ENCODE data around the gene RAPGEF5.

Gene RAPGEF5

GRCh38 chr7:22307816-22308215 is 49.1 kb downstream of the RAPGEF5 start:
- no peak overlapping the region for H3K27ac ChIP-seq
- TF ChIP-seq ZFX (IDR thresholded peaks at IDR 0.05; ENCODE audit: borderline replicate concordance) (no peak), CTCF (IDR thresholded peaks at IDR 0.05) (no peak)

- TF ChIP-seq CTCF (IDR thresholded peaks at IDR 0.05) (no peak), ZFX (IDR thresholded peaks at IDR 0.05; ENCODE audit: borderline replicate concordance) (no peak)
- no peak overlapping the region for H3K27ac ChIP-seq
These were observed 51.2 kb downstream of the RAPGEF5 start for GRCh38 chr7:22305706-22306105.

DNA sequence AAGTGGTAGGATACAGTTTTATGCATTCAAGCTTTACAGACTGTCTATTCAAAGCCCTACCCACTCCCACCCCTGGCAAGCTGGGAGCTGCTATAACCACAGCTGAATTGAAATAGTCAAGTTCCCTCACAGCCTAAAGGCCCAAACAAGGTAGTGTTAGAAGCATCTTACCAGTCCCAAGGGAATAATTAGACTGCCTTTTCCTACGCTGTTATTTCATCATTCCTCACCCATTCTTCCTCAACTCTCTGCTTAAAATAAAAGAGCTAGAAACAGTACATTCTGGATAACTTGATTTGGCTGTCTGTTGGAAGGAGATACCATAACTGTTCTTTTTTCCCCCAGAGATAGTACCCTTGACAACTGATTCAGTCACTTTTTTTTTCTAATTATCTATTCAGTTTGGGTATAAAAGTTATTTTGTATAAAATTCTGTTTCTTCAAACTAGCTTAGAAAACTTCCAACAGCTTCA is 54.0 kb downstream of the RAPGEF5 start:
- no peak overlapping the region for H3K27ac ChIP-seq

DNA sequence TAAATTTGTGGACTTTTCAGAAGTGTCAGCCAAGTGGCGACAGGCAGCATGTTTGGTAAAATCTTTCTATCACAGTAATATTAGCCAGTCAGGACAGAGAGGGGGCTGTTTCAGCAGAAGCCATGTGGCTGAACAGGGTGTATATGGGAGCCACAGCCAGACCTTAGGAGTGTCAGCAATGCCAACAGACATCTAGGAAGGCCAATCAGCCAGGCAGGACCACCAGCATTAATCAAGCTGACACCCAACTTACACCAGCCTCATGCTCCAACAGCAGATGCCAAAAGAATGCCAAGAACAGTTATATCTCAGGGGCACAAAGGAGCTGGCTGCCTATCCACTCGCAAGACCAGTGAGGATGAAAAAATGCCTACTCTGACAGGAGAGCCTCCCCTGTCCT is 54.8 kb downstream of the RAPGEF5 start:
- TF ChIP-seq ZFX (IDR thresholded peaks at IDR 0.05; ENCODE audit: borderline replicate concordance) (no peak), CTCF (IDR thresholded peaks at IDR 0.05) (no peak)
- no peak overlapping the region for H3K27ac ChIP-seq

More for the DNA sequence above, 54.0 kb downstream of the RAPGEF5 start:
- TF ChIP-seq ZFX (IDR thresholded peaks at IDR 0.05; ENCODE audit: borderline replicate concordance) (no peak), CTCF (IDR thresholded peaks at IDR 0.05) (no peak)

DNA sequence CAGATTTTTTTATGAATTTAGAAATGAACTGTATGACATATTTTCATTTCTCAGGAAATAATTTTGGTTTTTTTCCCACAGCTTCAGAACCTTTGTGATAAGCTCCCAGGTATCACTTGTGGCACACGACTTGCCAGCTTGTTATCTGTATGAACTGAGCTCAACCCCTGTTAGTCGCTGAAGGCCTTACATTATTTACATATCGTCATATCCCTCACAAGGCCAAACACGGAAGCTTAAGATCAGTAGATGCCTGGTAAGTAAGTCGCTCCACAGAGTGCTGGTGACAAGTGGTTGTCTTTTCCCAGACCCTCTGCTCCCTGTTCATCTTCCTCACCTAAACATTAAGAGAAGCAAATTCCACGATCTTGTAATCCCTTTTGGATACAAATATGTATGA is 55.2 kb downstream of the RAPGEF5 start:
- no peak for TF ChIP-seq ZFX (IDR thresholded peaks at IDR 0.05; ENCODE audit: borderline replicate concordance)
- no peak for TF ChIP-seq CTCF (IDR thresholded peaks at IDR 0.05)
- no peak overlapping the region for H3K27ac ChIP-seq

DNA sequence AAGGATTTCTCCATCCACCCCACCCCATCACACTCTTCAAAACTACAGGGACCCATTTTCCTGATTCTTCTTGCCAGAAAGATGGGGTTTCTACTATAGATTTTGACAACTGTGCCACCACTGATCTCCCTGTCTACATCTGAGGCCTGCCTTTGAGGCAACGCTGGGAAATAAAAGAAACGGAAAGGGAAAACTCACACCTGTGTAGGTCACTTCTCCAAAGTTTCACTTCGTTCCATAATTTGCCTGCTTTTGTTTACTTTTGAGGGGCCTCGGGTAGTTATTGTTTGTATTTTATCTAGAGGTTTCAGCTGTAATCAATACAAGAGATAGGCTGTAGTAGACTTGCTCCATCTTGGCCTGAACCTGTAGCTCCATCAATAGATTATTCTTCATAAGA is 56.1 kb downstream of the RAPGEF5 start:
- H3K27ac ChIP-seq: no peak overlapping the region
- TF ChIP-seq CTCF (IDR thresholded peaks at IDR 0.05) (no peak), ZFX (IDR thresholded peaks at IDR 0.05; ENCODE audit: borderline replicate concordance) (no peak)

GRCh38 chr7:22296916-22297315 is 60.0 kb downstream of the RAPGEF5 start:
- TF ChIP-seq CTCF (IDR thresholded peaks at IDR 0.05) (no peak), ZFX (IDR thresholded peaks at IDR 0.05; ENCODE audit: borderline replicate concordance) (no peak)
- H3K27ac ChIP-seq: no peak overlapping the region

Data from 22Rv1 (cell line).